ENCODE data around the gene TMEM161A.
A peak's percentile ranks its signal among the peaks of the same experiment; 100 is the strongest.
"Not testable (repeated sequence)": the region's sequence is repeated elsewhere in the genome, so short reads cannot be mapped to it uniquely, and the experiment has no call there.

TMEM161A gene

GRCh38 chr19:19138109-19138981 is at the start of gene TMEM161A:
Gene TMEM161A (minus strand): TSS chr19:19138478. CDS start chr19:19138428, 50 bp downstream.
- peak; percentile 94 for DNase-seq (ENCODE audit: low read depth)

DNA sequence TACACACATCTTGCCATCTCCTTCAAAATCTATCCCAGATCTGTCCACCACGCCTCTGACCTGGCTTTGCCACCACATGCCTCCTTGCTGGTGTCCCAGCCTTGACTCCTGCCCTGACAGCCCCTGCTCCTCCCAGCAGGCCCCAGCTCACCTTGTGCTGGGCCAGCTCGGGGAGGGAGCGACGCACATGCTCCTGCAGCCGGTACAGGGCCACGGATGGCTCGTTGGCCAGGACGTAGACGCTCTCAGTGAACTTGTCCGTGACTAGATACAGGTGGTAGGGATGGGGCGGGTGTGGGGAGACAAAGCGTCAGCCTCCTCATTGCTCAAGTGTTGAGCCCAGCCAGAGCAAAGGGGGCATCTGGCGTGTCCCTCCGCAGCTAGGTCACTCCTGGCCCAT is 48.5 kb upstream of the TMEM161A start:
- DNase-seq (ENCODE audit: low read depth), result no peak

GRCh38 chr19:19185853-19186740 is 47.8 kb upstream of the TMEM161A start:
- peak; percentile 54 for DNase-seq (ENCODE audit: low read depth)

DNA sequence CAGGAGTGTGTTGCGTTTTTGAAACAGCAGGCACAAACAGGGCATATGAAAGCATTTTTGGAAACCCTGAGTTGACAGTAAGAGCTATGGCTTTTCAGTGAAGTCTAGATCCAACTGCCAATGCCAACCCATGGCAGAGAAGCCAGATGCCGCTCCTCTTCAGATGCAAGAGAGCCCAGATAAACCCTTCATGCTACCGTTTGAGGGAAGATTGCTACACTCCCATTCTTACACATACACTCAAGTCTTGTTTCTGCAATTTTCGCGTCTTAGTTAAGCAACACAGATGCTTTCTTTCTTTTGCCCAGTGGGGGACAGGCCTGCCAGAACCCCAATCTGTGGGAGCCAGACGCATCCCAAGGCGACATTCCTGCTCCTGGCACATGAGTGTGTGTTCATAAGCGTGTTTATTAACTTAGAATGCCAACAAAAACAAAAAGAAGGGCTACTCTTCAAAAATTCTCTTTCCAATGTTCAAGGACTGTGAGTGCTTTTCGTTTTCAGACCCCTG is 43.3 kb upstream of the TMEM161A start:
- no peak for DNase-seq (ENCODE audit: low read depth)

DNA sequence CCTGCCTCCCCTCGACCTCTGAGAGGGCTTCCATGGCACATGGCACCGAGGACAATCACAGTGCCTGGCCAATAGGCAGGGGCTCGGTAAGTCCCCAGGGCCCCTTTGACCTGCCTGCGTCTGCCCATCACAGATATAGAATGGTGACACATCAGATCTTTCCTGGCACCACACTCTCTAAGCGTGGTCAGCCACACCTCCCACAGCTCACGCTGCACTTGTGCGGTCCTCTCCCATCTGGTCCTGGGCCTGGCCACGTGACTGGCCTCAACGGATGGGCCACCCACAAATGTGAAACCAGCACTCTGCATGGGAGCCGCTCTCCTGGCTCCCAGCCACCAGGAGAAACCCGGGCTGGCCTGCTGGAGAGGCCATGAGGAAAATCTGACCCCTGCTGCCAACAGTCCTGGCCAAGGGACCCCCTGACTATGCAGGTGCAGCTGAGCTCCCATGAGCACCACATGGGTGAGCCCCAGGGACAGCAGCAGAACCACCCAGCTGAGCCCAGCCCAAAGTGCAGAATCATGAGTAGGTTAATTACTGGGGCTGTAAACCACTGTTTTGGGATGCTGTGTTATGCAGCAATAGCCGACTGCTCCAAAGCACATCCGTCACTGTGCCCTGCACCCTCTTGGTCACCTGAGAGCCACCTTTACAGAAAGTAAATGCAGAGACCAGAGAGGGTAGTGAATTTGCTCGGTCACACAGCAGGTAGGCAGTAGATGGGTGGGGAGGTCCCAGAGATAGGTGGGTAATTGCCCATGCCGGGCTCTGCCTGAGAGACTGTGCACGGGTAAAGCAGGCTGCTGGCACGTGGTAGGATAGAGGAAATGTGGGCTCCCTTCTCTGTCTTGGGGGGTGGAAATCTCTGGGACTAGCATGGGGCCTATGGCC is 41.5 kb upstream of the TMEM161A start:
- no peak for DNase-seq (ENCODE audit: low read depth)

DNA sequence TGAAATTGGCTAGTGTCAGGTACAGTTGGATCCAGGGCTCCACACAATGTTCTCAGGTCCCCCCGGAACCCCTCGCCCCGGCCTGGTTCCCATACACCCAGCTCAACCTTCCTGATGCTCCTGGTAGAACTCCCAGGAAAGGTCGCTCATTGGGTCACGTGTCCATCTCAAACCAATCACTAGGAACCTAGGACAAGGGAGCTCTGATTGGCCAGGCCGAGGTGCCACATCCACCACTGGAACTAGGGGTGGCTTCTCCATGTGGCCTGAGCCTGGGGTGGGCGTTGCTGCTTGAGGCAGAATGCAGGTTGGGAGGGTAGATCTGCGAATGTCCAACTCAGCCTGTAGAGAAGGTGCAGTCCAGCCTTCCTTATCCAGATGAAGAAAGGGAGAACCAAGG is 38.7 kb upstream of the TMEM161A start:
- DNase-seq (ENCODE audit: low read depth), result no peak

GRCh38 chr19:19173243-19173642 is 35.0 kb upstream of the TMEM161A start:
- not testable (repeated sequence) for DNase-seq (ENCODE audit: low read depth)

DNA sequence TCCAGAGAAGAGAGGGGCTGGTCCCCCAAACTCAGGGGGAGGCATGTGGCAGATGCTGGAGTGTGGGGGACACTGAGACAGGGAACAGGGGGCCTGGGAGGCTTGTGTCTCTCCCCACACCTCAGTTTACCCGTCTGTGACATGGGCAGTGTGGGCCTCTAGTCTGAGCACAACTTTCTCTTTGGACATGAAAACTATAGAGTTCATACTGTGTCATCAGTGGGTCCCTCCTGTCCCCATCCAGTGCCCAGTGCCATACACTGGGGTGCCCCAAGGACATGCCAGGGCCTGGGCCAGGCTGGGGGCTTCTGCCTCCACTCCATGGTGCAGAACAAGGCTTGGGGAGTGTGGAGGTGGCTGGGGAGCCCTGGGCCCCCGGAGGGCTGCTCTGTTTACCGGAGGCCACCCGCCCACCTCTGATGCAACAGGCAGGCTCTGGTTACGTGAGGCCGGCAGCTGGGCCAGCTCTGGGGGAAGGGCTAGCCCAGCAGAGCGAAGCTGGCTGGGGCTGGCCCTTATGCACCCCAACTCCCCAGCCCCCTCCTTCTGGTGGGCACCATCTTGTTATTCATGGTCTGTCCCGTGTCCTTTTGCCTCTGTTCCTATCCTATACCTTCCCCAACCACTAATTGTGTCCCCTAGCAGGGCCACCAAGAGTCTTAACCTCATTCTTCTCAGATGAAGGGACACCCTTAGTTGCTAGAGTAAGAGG is 33.7 kb upstream of the TMEM161A start:
- no peak for DNase-seq (ENCODE audit: low read depth)

- DNase-seq (ENCODE audit: low read depth), result no peak
Observed at GRCh38 chr19:19170873-19171672, 32.8 kb upstream of the TMEM161A start.

- DNase-seq (ENCODE audit: low read depth), result peak; percentile 63
Observed at GRCh38 chr19:19170053-19170872, 32.0 kb upstream of the TMEM161A start, which contains the start of gene MEF2B. Gene MEF2B (minus strand): TSS chr19:19170263. CDS start chr19:19150735, 19,528 bp downstream.

GRCh38 chr19:19169236-19170052 is 31.2 kb upstream of the TMEM161A start:
- no peak for DNase-seq (ENCODE audit: low read depth)

GRCh38 chr19:19167612-19168011 is 29.3 kb upstream of the TMEM161A start:
- no peak for DNase-seq (ENCODE audit: low read depth)

DNA sequence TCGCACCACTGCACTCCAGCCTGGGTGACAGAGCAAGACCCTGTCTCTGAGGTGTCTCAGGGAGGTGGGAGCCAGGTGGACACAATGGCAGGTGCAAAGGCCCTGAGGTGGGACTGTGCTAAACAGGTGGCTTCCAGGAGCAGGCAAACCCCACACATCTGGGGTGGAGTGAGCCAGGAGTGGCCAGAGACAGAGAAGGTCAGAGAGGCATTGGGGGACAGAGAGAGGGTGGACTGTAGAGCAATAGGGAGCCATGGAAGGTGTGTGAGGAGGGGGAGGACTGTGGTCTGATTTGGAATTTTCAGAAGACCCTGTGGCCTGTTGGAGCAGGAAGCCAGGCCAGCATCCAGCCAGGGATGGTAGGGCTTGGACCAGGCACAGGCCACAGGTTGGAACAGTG is 27.1 kb upstream of the TMEM161A start:
- DNase-seq (ENCODE audit: low read depth), result no peak

GRCh38 chr19:19162495-19162894 is 24.2 kb upstream of the TMEM161A start:
- no peak for DNase-seq (ENCODE audit: low read depth)

DNA sequence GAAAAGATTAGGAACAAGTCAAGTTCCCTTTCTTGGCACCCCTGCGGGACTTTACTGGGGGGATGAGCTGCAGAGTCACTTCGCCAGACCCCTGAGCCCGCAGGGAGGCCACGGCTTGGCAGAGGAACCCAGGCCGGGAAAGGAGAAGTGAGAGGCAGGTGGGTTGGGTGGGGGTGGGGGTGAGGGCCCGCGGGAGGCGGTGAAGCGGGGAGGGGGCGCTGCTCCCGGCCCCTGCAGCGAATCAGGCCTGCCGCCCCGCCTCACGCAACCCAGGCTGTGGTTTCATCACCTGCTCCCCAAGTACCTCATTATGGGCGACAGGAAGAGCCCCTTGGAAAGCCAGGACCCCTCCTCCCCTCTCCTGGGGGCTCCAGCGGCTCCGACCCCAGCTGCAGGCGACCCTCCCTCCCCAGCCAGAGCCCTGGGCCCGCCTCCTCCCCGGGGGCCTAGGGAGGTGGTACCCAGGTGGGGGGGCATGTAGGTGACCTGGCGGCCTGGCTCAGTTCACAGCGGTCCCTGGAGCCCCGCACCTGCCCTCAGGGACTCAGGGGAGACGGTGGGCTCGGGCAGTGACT is 22.3 kb upstream of the TMEM161A start:
- DNase-seq (ENCODE audit: low read depth), result no peak

DNA sequence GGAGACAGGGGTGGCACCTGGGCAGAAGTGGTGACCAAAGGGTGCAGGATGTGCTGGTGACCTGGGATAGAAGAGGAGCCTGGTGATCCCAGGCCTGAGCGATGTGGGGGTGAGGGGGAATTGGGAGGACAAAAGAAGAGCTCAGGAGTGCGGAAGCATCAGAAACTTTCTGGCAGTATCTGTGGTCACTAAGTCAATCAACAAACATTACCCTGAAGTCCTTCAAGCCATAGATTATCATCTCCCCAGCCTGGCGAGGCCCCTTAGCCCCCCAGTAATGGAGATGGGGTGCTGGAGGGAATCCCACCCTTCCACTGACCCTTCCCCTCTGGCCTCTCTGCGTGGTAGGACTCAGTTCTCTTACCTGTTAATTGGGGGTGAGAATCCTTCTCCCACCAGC is 21.3 kb upstream of the TMEM161A start:
- no peak for DNase-seq (ENCODE audit: low read depth)

DNA sequence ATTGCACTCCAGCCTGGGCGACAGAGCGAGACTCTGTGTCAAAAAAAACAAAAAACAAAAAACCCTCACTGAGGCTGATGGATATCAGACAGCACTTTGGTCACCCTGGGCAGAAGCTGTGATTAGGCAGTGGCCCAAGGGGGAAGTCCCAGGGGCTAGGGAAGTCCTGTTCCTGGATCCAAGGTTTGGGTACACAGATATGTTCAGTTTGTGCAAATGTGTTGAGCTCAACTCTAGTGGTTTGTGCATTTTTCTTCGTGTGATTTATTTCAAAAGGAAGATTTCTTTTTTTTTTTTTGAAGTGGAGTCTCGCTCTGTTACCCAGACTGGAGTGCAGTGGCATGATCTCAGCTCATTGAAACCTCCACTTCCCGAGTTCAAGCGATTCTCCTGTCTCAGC is 19.5 kb upstream of the TMEM161A start:
- no peak for DNase-seq (ENCODE audit: low read depth)

Data from activated T-helper 9 cell treated with anti-CD3 and anti-CD28 coated beads, Interleukin-2, amount 50 U/mL, for 16 hours (primary cell).